HG03432 (cell line): Measurements from ENCODE around the gene ACOT4.
"Not testable (repeated sequence)": the region's sequence is repeated elsewhere in the genome, so short reads cannot be mapped to it uniquely, and the experiment has no call there.

ENCODE experiments used
- ATAC-seq: cut with Tn5 transposase; IDR thresholded peaks from one replicate; pipeline ENCODE4 v1.9.1; 2021; ENCODE audit warnings: mild to moderate bottlenecking, moderate library complexity; ENCODE audit not compliant: unreplicated experiment

Gene ACOT4

DNA sequence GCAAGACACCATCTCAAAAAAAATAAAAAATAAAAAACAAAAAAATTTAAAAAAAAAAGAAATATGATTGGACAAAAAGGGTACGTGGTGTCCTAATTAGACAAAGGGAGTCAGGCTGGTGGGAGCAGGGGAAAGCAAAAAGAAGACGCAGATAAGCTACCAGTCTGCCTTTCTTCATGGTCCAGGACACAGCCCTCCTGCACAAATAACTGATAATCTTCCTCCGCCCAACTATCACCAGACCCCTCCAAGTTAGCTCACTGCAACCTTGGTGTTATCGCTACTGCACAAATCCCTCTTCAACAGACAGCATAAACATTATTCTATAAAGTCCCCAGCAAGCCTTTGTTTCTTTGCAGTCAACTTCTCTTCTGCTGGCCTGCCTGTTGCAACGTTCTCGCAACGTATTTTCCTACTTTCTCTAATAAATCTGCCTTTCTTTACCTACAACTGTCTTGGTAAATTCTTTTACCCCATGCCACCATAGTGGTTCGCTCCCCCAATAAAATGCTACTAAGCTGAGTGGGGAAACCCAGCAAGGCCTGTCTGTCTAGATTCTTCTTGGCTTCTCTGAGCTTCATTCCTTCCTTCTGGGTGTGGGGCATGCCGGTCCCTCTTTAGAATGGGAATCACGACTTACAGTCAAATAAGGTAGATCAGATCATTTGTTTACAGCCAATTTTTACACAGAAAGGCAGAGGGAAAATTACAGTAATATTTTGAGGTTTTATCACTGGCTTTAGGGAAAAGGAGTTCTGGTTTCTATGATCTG is 38.5 kb downstream of the ACOT4 start:
- no peak for ATAC-seq

DNA sequence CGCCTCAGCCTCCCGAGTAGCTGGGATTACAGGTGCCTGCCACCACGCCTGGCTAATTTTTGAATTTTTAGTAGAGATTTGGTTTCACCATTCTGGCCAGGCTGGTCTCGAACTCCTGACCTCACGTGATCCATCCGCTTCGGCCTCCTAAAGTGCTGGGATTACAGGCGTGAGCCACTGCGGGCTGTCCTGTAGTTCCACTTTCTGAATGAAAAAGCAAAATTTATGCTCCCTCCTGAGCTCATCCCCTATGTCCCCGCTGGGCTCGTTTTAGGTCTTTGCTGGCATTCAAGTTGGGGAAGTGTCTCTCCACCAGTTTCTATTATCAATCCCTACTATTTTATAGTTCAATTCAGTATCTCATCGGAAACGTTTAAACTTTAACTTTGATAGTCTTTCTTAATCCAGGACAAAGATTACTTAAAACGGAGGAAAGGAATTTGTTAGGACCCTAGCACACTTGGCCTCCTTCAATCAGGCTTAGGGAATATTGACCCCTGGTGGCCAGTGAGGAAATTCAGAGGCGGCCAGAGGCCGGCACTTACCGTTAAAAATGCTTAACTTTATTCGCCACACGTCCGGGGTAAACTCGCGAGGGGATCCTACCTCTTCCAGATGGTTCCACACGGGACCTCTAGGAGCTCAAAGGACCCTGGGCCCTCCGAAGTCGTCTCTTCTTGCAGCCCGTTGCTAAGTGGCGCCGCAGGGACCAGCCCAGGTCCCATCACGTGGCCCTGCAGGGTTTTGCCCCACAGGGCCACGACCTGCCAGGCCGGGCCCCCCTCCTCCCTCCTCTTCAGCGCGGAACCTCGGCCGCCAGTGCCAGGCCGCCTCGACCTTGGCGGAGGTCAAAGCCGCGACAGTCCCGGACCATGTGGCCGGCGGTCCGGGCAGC is 41.7 kb downstream of the ACOT4 start:
- peak; percentile 63 for ATAC-seq

DNA sequence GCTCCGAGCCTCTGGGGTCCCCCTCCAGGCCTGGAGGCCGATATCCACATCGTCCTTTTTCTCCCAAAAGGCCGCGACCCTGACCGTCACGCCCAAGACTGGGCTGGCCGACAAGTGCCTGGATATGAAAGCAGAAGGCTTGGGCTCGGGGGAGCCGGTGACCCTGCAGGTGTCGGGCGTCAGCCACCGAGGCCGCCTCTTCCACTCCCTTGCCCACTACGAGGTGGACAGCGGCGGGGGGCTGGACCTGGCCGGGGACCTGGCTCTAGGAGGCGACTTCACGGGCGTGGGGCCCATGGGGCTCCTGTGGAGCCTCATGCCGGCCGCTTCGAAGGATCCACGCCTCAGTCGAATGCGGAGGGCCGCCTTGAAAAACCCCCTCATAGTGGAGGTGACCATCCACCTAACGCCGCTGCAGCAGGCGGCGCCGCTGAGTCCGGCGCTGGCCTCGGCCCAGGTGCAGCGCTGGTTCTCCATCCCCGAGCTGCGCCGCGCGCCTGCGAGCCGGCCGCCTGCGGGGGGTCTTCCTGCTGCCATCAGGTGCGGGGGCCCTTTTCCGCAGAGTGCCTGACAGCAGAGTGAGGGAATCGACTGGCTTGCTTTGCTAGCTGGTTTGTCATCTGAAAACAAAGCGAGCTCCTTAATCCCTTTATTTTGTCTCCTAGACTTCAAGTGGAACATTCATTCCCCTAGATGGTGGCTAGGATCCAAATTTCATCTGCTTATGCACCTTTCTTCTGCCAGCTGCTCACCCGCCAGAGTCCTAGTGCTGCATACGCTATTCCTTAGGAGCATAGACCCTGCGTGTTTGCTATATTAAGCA is 42.5 kb downstream of the ACOT4 start:
- peak; percentile 35 for ATAC-seq

DNA sequence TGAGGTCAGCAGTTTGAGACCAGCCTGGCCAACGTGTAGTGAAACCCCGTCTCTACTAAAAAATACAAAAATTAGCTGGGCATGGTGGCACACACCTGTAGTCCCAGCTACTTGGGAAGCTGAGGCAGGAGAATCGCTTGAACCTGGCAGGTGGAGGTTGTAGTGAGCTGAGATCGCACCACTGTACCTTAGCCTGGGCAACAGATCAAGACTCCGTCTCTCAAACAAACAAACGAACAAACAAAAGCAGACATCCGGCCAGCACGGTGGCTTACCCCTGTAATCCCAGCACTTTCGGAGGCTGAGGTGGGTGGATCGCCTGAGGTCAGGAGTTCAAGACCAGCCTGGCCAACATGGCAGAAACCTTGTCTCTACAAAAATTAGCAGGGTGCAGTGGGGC is 44.7 kb downstream of the ACOT4 start:
- ATAC-seq = not testable (repeated sequence)

DNA sequence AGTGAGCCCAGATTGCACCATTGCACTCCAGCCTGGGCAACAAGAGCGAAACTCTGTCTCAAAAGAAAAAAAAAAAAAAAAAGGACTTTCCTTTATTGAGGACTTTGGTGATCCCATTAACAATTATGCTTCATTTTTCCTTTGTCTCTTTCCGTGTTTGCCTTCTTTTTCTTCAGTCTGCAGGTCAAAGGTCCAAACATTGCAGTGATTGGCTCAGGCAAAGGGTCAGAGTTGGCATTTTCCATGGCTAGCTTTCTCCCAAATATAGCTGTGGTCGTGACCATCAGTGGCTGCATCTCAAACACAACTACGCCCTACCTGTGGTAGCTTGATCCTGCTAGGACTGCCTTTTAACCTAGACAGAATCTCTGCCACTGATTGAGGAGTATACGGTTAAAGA is 46.2 kb downstream of the ACOT4 start:
- ATAC-seq = no peak

DNA sequence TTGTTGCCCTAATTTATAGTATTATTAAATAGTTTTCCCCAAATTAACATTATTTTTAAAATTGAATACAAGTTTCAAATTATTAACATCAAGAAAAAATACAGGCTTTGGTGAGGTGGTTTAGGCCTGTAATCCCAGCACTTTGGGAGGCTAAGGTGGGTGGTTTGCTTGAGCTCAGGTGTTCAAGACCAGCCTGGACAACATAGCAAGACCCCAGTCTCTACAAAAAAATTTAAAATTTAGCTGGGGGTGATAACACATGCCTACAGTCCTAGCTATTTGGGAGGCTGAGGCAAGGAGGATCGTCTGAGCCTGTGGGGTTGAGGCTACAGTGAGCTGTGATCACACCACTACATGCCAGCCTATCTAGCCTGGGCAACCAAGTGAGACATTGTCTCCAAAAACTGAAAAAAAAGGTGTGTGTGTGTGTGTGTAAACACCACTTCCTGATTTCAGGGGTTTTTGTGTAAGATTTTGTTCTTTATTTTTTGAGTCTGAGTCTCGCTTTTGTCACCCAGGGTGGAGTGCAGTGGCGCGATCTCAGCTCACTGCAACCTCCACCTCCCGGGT is 49.2 kb downstream of the ACOT4 start:
- ATAC-seq = no peak

DNA sequence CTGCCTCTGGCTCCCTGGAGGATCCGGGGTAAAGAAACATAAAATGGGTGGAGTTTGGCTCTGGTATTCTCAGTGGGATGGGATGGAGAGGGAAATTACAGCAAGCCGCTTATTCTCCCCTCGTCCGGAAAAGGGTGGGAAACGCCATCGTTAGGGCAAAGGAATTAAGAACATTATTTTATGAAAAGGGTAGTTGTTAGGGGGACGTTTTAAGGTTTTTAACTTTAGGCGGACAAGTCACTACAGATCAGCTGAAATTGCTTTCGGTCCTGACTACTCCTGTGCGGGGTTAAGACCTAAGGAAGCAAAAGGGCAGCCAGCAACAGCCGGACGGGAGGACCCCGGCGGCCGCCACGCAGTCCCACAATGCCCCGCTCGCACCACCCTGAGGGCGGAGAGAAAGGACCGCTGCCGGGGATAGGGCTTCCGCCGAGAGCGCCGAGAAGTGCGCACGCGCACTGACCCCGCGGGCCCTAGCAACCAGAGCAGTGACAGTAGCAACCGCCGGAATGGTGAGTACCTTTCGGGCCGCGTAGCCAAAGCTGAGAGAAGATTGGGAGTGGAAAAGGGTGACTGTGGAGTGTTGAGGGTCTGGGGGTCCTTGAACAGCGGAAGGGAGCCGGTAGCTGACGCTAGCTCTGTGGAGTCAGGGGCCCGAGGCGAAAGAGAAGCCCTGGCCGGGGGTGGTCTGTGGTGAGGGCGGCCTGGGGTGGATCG is 53.0 kb downstream of the ACOT4 start, which contains the start of gene DNAL1:
Gene DNAL1 (plus strand): TSS at position 456 of the 717 bp plus-strand sequence. CDS start 54 bp downstream, at position 510.
- ATAC-seq = peak; percentile 98

DNA sequence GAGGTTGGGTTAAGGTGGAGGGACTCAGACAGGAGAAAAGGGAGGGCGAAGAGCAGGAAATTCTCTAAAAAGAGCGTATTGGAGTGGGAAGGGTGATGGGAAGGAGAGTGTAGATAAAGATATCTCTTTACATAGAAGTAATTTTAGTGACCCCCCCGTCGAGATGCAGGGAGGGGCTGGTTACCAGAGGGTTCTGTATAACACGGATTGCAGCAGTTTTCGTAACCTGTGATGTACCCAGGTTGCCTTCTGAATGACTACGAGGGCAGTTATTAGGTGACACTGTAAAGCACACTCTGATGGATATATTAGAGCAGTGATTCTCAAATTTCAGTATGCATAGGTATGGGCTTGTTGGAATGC is 53.6 kb downstream of the ACOT4 start:
- ATAC-seq = peak; percentile 3
